Aorta (tissue), 5 donors: ENCODE data around the gene TSC22D4. TPM values are rescaled to one million over a fixed set of nuclear protein-coding genes. Genes with fewer than 3 reads are reported as not detected.
"Not testable (repeated sequence)": the region's sequence is repeated elsewhere in the genome, so short reads cannot be mapped to it uniquely, and the experiment has no call there.

Source experiments
- ATAC-seq: fragments of 200-7000 bp; cut with Tn5 transposase; one replicate; pipeline ENCODE4 v1.9.1; 2022; ENCODE audit warnings: moderate library complexity; ENCODE audit not compliant: low FRiP score
- DNase-seq, 2 donors: peaks; one replicate each; pipeline ENCODE4 v3.0.0-alpha.2; 2020
- H3K27ac ChIP-seq, 2 donors: one replicate each; pipeline ENCODE4 v1.5.1; 2013; ENCODE audit warnings: low read length in 2 of 2, mild to moderate bottlenecking in 2 of 2, moderate library complexity in 2 of 2, control low read depth in 1 of 2, inconsistent platforms in 1 of 2, low read depth in 1 of 2
- H3K27me3 ChIP-seq, 2 donors: one replicate each; pipeline ENCODE4 v1.6.1; 2013; ENCODE audit warnings: control low read depth in 1 of 2, low read length in 1 of 2, mild to moderate bottlenecking in 1 of 2, moderate library complexity in 1 of 2; ENCODE audit not compliant: insufficient read depth in 2 of 2, control insufficient read depth in 1 of 2
- H3K36me3 ChIP-seq, 2 donors: one replicate each; pipeline ENCODE4 v1.6.1; 2013; ENCODE audit warnings: control low read depth in 1 of 2, low read length in 1 of 2, mild to moderate bottlenecking in 1 of 2; ENCODE audit not compliant: insufficient read depth in 2 of 2, control insufficient read depth in 1 of 2
- H3K4me1 ChIP-seq, 2 donors: one replicate each; pipeline ENCODE4 v1.6.1; 2013; ENCODE audit warnings: low read length in 2 of 2, control low read depth in 1 of 2, mild to moderate bottlenecking in 1 of 2, moderate library complexity in 1 of 2; ENCODE audit not compliant: insufficient read depth in 2 of 2, control insufficient read depth in 1 of 2
- H3K4me3 ChIP-seq, 2 donors: one replicate each; pipeline ENCODE4 v1.5.1; 2013; ENCODE audit warnings: low read length in 2 of 2, control low read depth in 1 of 2, mild to moderate bottlenecking in 1 of 2
- H3K9me3 ChIP-seq: one replicate; pipeline ENCODE4 v1.6.1; 2013; ENCODE audit warnings: mild to moderate bottlenecking, low read length; ENCODE audit not compliant: control insufficient read depth
- WGBS, 2 donors: extraction: QIAGEN DNeasy Blood & Tissue Kit; methylation state at CpG; one replicate each; pipeline ENCODE4 v1.1.7; 2013; 5-methylcytosine and 5-hydroxymethylcytosine counted together
- intact Hi-C, 2 donors: fragments of 100-400 bp; cut with DNase I; formaldehyde crosslinking; loops; one replicate each; pipeline versions ENCODE4 v1.14.2 to v1.15.0; 2022
- polyA plus RNA-seq, 2 donors: library from polyadenylated mRNA; stranded (reverse); fragments of 200-250 nt; gene quantifications; one replicate each; pipeline ENCODE4 v1.2.3, GENCODE V29; 2013
- total RNA-seq, 2 donors: library from RNA; stranded (reverse); fragmentation: NEBNext Ultra II Directional; extraction: Animal tissue kit (Norgen Biotek cat#: 25700); gene quantifications; one replicate each; pipeline ENCODE4 v1.2.1, GENCODE V29; 2021
- donor health status: healthy with polysubstance abuse.
- donor health status: Bipolar disorder and iron deficiency.
- donor health status: DM: no; HTN: no; CAD: no.
- donor health status: DM: no; HTN: no; CAD: no.
- donor health status: DM: yes; HTN: yes; CAD: no.

The TSC22D4 gene
- total and polyA plus RNA-seq, 4 donors, result 18.8 to 46.5 (median 33.3) TPM

DNA sequence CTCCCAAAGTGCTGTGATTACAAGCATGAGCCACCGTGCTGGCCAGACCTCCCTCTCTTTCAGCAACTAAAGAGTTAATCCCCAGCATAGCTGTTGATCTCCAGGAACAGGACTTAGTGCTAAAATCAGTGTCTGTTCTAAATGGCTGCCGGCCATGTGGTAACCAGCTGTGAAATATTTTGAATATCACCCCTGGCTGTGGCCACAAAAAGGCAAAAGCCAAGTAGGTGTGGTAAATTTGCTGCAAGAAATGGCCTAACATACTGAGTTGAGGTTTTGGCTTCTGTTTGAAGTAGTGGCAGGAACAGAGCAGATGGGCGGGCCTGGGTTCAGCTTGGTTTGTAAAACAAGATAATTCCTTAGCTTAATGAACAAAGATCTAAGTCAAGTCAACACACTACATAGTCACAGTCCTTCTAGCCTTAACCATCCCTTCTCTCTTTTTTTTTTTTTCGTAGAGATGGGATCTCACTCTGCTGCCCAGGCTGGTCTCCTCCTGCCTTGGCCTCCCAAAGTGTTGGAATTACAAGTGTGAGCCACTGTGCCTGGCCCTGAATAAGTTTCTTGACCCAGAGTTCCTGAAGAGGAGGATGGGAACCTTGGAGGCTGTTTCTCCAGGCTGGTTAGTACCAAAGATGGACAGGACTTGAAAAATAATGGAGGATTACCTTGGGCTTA is 37.3 kb upstream of the TSC22D4 start:
- WGBS, 2 donors, result 49 to 54% methylated on average over 4 of the region's 4 CpGs
- DNase-seq, result peak in 1 of 2 donors; percentile 55
- intact Hi-C loops, result no loop called here
- Histone ChIP-seq H3K27me3 (no peaks in the 10 kb centered on the region), H3K4me3 (no peak overlapping the region), H3K36me3 (no peaks in the 10 kb centered on the region), H3K4me1 (no peaks in the 10 kb centered on the region), H3K27ac (no peak overlapping the region), H3K9me3 (no peaks in the 10 kb centered on the region)
- peak; percentile 51 for ATAC-seq

DNA sequence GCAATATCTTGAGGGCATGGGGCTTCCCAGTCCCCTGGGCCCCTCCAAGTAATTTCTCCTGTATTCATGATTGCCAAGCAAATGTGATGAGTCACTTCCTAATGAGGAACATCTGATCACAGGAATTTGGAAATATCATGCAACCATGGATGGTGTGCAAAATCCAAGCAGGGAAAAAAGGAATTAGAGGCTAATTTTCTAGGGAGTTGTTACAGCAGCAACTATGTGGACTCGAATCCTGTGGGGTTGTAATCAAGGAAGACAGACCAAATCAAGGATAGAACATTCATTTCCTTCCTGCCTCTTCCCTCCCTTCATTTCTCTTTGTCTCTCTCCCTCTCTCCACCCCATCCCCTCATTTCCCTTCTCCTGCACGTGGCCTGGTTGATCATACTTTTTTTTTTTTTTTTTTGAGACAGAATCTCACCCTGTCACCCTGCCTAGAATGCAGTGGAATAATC is 36.1 kb upstream of the TSC22D4 start:
- ATAC-seq, result peak; percentile 60
- no peaks in the 10 kb centered on the region for H3K27me3 ChIP-seq
- H3K27ac ChIP-seq, result no peak overlapping the region

DNA sequence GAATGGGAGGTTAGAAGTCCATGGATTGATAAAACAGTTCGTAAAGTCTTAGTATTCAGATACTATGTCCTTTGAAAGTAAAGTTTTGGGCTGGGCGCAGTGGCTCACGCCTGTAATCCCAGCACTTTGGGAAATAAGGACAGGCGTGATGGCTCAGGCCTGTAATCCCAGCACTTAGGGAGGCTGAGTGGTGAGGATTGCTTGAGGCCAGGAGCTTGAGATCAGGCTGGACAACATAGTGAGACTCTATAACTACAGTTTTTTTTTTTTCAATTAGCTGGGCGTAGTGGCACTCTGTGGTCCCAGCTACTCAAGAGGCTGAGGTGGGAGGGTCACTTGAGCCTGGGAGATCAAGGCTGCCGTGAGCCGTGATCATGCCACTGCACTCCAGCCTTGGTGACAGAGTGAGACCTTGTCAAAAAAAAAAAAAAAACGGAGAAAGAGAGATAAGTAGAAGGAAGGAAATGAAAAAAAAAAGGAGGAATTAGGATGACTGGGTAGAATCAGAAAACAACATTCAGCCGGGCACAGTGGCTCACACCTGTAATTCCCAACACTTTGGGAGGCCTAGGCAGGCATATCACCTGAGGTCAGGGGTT is 34.3 kb upstream of the TSC22D4 start:
- intact Hi-C loops, result no loop called here
- ATAC-seq, result no peak
- Histone ChIP-seq H3K4me3 (no peak overlapping the region), H3K4me1 (no peaks in the 10 kb centered on the region), H3K27me3 (no peaks in the 10 kb centered on the region), H3K36me3 (no peaks in the 10 kb centered on the region), H3K9me3 (no peaks in the 10 kb centered on the region), H3K27ac (no peak overlapping the region)
- WGBS, 2 donors, result 81 to 82% methylated on average over 9 of the region's 9 CpGs
- no peak for DNase-seq

More for the DNA sequence above, 36.1 kb upstream of the TSC22D4 start:
- Histone ChIP-seq H3K4me3 (no peak overlapping the region), H3K36me3 (no peaks in the 10 kb centered on the region), H3K9me3 (no peaks in the 10 kb centered on the region), H3K4me1 (no peaks in the 10 kb centered on the region)
- DNase-seq, result no peak
- 39 to 41% methylated on average over 2 of the region's 2 CpGs for WGBS, 2 donors
- intact Hi-C loops, result no loop called here

DNA sequence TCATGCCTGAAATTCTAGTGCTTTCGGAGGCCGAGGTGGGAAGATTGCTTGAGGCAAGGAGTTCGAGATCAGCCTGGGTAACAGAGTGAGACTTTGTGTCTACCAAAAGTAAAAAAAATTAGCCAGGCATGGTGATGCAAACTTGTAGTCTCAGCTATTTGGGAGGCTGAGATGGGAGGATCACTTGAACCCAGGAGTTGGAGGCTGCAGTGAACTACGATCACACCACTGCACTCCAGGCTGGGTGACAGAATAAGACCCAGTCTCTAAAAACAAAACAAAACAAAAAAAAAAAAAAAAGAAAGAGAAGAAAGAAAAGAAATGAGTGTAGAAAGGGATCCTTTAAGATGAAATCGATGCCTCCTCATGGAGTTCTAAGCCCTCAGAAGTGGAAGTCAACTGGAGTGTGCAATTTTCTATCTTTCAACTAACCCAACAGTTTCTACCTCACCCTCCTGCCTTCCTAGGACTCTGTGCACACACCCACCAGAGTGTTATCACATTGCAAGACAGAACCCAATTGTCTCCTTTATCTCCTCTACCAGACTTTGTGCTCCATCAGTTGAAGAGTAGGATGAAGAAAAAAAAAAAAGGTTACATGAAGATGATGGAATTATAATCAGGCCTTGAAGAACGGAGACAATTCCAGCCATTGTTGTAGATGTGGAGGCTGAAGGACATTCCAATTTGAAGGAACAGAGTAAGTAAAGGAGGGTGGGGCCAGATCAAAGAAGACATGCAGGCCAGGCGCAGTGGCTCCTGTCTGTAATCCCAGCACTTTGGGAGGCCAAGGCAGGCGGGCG is 31.6 kb upstream of the TSC22D4 start:
- DNase-seq, result no peak
- intact Hi-C loops, result no loop called here
- no peak for ATAC-seq

DNA sequence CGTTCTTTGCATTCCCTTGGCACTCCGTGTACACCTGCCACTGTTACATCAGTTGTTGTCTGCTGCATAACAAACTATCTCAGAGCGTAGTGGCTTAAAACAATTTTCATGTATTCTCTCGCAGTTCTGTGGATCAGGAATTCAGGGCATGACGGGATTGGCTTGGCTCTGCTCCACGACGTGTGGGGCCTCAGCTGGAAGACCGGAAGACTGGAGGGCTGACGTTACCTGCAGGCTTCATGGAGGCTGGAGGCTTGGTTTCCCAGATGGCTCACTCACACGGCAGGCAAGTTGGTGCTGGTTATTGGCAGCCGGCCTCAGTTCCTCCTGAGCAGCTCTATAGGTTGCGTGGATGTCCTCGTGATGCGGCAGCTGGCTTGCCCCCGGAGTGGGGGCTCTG is 30.2 kb upstream of the TSC22D4 start:
- no peaks in the 10 kb centered on the region for H3K4me1 ChIP-seq
- DNase-seq, result no peak
- H3K4me3 ChIP-seq, result no peak overlapping the region
- no peaks in the 10 kb centered on the region for H3K9me3 ChIP-seq
- H3K27ac ChIP-seq, result no peak overlapping the region
- no peaks in the 10 kb centered on the region for H3K27me3 ChIP-seq
- WGBS, 2 donors, result 39 to 45% methylated on average over 15 of the region's 15 CpGs
- ATAC-seq, result no peak
- no peaks in the 10 kb centered on the region for H3K36me3 ChIP-seq
- intact Hi-C loops, result no loop called here

More for the DNA sequence above, 31.6 kb upstream of the TSC22D4 start:
- WGBS, 2 donors, result 92 to 93% methylated on average over 9 of the region's 9 CpGs
- H3K36me3 ChIP-seq, result no peaks in the 10 kb centered on the region
- no peaks in the 10 kb centered on the region for H3K9me3 ChIP-seq
- H3K27me3 ChIP-seq, result no peaks in the 10 kb centered on the region
- no peak overlapping the region for H3K4me3 ChIP-seq
- no peak overlapping the region for H3K27ac ChIP-seq
- no peaks in the 10 kb centered on the region for H3K4me1 ChIP-seq

DNA sequence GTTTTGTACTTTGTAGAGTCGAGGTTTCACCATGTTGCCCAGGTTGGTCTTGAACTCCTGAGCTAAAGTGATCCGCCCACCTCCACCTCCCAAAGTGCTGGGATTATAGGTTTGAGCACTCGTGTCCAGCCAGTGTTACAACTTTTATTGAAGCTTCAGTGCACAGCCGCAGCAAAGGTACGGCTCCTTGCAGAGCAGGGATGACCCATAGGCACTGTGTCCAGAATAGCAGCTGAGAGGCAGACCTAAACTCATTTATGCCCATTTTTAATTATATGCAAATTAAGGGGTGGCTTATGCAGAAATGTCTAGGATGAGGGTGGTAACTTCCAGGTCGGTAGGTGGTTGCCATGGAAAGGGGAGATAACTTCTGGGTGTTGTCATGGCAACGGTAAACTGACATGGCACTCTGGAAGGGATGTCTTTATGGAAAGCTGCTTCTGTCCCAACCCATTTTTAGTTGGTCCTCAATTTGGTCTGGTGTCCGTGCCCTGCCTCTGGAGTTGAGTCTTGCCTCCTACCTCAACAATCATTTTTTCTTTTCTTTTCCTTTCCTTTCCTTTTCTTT is 27.4 kb upstream of the TSC22D4 start:
- no peak overlapping the region for H3K27ac ChIP-seq
- WGBS, 2 donors, result 60 to 64% methylated on average over 8 of the region's 8 CpGs
- ATAC-seq (no peak), DNase-seq (no peak)
- no peaks in the 10 kb centered on the region for H3K27me3 ChIP-seq
- H3K9me3 ChIP-seq, result no peaks in the 10 kb centered on the region
- intact Hi-C loops, result no loop called here
- H3K4me3 ChIP-seq, result no peak overlapping the region
- H3K36me3 ChIP-seq, result no peaks in the 10 kb centered on the region
- H3K4me1 ChIP-seq, result no peaks in the 10 kb centered on the region

DNA sequence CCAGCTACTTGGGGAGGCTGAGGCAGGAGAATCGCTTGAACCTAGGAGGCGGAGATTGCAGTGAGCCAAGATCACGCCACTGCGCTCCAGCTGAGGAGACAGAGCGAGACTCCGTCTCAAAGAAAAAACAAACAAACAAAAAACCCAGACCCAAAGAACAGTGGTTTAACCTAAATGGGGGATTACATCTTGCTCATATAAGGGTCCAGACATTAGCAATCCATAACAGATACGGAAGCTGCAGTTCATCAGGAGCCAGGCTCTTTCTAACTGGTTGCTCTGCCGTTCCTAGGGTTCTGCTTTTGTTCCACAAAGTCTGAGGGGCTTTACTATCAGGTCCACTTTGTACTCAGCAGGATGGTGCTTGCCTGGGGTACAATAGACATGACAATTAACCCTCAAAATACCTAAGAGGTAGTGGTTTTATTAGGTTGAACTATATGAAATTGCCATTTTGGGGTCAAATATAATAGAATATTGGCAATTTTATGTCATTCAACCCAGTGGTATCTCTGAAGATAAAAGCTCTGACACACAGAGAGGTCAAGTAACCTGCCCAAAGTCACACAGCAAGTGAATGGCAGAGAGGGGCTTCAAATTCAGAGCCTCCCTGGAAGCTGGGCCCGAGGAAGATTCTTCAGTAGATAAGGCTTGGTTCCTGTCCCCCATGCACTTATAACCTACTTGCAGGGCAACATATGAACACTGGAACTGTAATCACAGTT is 26.0 kb upstream of the TSC22D4 start:
- WGBS, 2 donors, result 85 to 87% methylated on average over 9 of the region's 9 CpGs
- H3K4me3 ChIP-seq, result no peak overlapping the region
- H3K36me3 ChIP-seq, result no peaks in the 10 kb centered on the region
- ATAC-seq (no peak), DNase-seq (no peak)
- no peak overlapping the region for H3K27ac ChIP-seq
- H3K27me3 ChIP-seq, result no peaks in the 10 kb centered on the region
- no peaks in the 10 kb centered on the region for H3K4me1 ChIP-seq
- H3K9me3 ChIP-seq, result no peaks in the 10 kb centered on the region
- intact Hi-C loops, result no loop called here

DNA sequence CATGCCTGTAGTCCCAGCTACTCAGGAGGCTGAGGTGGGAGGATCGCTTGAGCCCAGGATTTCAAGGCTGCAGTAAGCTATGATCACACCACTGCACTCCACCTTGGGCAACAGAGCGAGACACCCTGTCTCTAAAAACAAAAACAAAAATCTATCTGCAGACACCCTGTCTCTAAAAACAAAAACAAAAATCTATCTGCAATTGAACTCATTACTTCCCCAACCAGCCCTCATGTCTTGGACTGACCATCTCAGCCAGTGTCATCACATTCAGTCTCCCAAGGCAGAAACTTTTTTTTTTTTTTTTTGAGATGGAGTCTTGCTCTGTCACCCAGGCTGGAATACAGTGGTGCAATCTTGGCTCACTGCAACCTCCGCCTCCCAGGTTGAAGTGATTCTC is 25.0 kb upstream of the TSC22D4 start:
- DNase-seq, ATAC-seq, H3K27ac ChIP-seq, H3K27me3 ChIP-seq, H3K4me1 ChIP-seq, H3K4me3 ChIP-seq, H3K9me3 ChIP-seq, H3K36me3 ChIP-seq, intact Hi-C loops: not testable (repeated sequence)
- 86 to 91% methylated on average over 3 of the region's 3 CpGs for WGBS, 2 donors
